Activated CD4-positive, alpha-beta T cell treated with anti-CD3 and anti-CD28 coated beads for 36 hours (primary cell): Measurements from ENCODE around the gene HLA-A. TPM values are rescaled to one million over a fixed set of nuclear protein-coding genes. Genes with fewer than 3 reads are reported as not detected.

ENCODE experiments used
- ATAC-seq: fragments of 200-7000 bp; cut with Tn5 transposase; one replicate; pipeline ENCODE4 v1.10.0; 2021; ENCODE audit warnings: mild to moderate bottlenecking, moderate library complexity
- CTCF ChIA-PET: fragments of 350-600 bp; sonication (Branson Sonifier 250); formaldehyde crosslinking; loops from one replicate; lab custom pipeline; 2021; ENCODE audit warnings: antibody characterized with exemption; lab: Charles Lee
- POLR2A ChIA-PET: fragments of 350-600 bp; sonication (Branson Sonifier 250); formaldehyde crosslinking; loops from one replicate; lab custom pipeline; 2021; ENCODE audit warnings: antibody characterized with exemption, inconsistent platforms; lab: Charles Lee
- DNase-seq: peaks from one replicate; pipeline ENCODE4 v3.0.0-alpha.2; 2020
- H3K27ac Mint-ChIP-seq: one replicate; pipeline ENCODE4 v1.8.0; 2021; ENCODE audit warnings: mixed read lengths
- H3K27me3 Mint-ChIP-seq: one replicate; pipeline ENCODE4 v1.8.0; 2021; ENCODE audit warnings: mixed read lengths
- H3K36me3 Mint-ChIP-seq: one replicate; pipeline ENCODE4 v1.8.0; 2021; ENCODE audit warnings: low read depth, mixed read lengths
- H3K4me1 Mint-ChIP-seq: one replicate; pipeline ENCODE4 v1.8.0; 2021; ENCODE audit warnings: mixed read lengths
- H3K4me3 Mint-ChIP-seq: one replicate; pipeline ENCODE4 v1.8.0; 2021; ENCODE audit warnings: mild to moderate bottlenecking, moderate library complexity, mixed read lengths
- H3K9me3 Mint-ChIP-seq: one replicate; pipeline ENCODE4 v1.8.0; 2021; ENCODE audit warnings: low read depth, mixed read lengths
- intact Hi-C, 2 experiments: fragments of 100-400 bp; cut with DNase I in 1 of 2; cut with micrococcal nuclease in 1 of 2; formaldehyde crosslinking; loops; one replicate each; pipeline versions ENCODE4 v1.14.2 to v1.15.1; 2022 to 2024; cut with DNase I, micrococcal nuclease
- total RNA-seq, 2 experiments: library from RNA; stranded (reverse); gene quantifications; one replicate each; pipeline ENCODE4 v1.2.3, GENCODE V29; 2021

Gene HLA-A
- total RNA-seq, 2 experiments from 2014 or later = 1,053 to 1,189 TPM

DNA sequence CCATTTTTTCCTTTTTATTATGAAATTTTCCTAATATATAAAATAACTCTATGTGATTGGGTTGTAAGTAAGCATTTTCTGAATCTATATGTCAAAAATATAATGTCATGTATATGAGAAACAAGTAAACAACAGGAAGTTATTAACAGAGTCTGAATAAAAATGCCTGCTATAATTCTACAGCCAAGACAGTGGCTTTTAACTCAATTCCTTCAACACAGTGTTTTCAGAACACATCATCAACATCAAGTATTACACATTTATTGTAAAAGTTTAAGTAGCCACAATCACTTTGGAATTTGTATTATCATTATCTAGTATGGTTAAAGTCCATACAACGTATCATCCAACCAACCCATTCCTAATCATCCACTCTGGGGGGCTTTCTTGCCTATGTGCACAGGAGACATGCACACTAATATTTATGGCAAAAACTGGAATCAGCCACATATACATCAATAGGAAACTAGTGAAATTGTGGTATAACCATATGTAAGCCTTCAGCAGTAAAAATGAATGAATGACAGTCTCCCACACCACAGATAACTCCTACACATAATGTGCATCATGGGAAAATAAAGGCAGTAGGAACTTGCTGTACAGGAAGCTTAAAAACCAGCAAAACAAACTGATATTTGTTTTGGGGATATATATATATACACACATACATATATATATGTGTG is 6.9 kb upstream of the HLA-A start:
- POLR2A ChIA-PET = no interaction called here
- no peaks in the 10 kb centered on the region for H3K27me3 Mint-ChIP-seq
- no peak overlapping the region for H3K4me3 Mint-ChIP-seq
- peaks cover 26% of the 10 kb centered on the region for H3K4me1 Mint-ChIP-seq
- CTCF ChIA-PET = interaction anchor here (0.6 kb wide), 1 partner anchor 31 kb away, joined by 3 read pairs; no protein-coding TSS in a partner anchor
- intact Hi-C loops = no loop called here
- DNase-seq (no peak), ATAC-seq (peak; percentile 57)
- no peaks in the 10 kb centered on the region for H3K9me3 Mint-ChIP-seq
- H3K36me3 Mint-ChIP-seq = peaks cover 7% of the 10 kb centered on the region
- H3K27ac Mint-ChIP-seq = peak overlapping the region; percentile 31

DNA sequence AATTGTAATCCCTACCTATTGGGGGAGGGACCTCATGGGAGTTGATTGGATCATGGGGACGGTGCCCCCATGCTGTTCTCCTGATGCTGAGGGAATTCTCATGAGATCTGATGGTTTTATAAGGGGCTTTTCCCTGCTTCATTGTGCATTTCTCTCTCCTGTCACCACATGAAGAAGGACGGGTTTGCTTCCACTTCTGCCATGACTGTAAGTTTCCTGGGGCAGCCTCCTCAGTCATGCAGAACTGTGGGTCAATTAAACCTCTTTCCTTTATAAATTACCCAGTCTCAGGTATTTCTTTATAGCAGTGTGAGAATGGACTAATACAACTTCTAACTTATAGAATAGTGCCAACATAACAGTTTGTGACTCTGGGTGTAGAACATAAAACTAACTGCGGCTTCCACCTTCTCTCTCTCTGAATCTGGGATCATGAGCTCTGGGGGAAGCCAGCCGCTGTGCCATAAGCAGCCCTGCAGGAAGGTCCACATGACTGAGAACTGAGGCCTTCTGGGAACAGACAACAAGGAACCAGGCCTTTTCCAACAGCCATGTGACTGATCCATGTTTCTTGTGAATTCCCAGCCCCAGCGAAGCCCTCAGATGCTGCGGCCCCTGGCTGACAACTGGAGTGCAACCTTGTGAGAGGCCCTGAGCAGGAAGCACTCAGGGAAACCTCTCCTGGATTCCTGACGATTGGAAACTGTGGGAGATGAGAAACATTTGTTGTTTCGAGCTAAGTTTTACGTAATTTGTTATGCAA is 3.4 kb upstream of the HLA-A start:
- ATAC-seq (no peak), DNase-seq (peak; percentile 63)
- ChIA-PET POLR2A (no interaction called here), CTCF (no interaction called here)
- no peak overlapping the region for H3K27ac Mint-ChIP-seq
- no peaks in the 10 kb centered on the region for H3K9me3 Mint-ChIP-seq
- peaks cover 20% of the 10 kb centered on the region for H3K36me3 Mint-ChIP-seq
- peaks cover 38% of the 10 kb centered on the region for H3K4me1 Mint-ChIP-seq
- no peak overlapping the region for H3K4me3 Mint-ChIP-seq
- H3K27me3 Mint-ChIP-seq = no peaks in the 10 kb centered on the region
- intact Hi-C loops = no loop called here

DNA sequence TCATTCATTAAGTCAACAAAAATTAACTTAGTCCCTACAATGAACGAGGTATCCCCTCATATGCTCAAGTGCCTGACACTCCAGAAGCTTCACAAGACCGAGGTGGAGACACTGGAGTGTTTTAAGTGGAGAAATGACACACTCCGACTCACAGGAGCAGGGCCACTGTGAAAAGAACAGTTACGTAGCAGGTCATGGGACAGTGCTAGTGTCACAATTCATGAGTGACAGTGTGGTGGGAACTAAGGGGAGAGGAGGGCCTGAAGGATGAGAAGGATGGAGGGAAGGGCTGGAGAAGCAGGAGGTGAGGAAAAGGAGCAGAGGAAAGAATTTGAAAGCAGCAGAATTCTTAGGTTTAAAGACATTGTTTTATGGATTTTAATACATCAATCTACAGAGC is 1.3 kb upstream of the HLA-A start:
- peaks cover 38% of the 10 kb centered on the region for H3K36me3 Mint-ChIP-seq
- ChIA-PET POLR2A (interaction anchor here (0.9 kb wide), 1 partner anchor 150 kb away, joined by 6 read pairs; no protein-coding TSS in a partner anchor), CTCF (interaction anchor here (1.4 kb wide), 1 partner anchor 24 kb away, joined by 3 read pairs; no protein-coding TSS in a partner anchor)
- DNase-seq (no peak), ATAC-seq (no peak)
- peaks cover 48% of the 10 kb centered on the region for H3K4me1 Mint-ChIP-seq
- H3K9me3 Mint-ChIP-seq = no peaks in the 10 kb centered on the region
- H3K4me3 Mint-ChIP-seq = peak overlapping the region; percentile 88
- intact Hi-C loops = loop anchor here in 1 of 2 experiments (5.0 kb wide), 4 partner anchors 219 to 1416 kb away; partner anchors contain the start of genes HLA-B, HLA-F and TRIM26
- peak overlapping the region; percentile 100 for H3K27ac Mint-ChIP-seq
- no peaks in the 10 kb centered on the region for H3K27me3 Mint-ChIP-seq

DNA sequence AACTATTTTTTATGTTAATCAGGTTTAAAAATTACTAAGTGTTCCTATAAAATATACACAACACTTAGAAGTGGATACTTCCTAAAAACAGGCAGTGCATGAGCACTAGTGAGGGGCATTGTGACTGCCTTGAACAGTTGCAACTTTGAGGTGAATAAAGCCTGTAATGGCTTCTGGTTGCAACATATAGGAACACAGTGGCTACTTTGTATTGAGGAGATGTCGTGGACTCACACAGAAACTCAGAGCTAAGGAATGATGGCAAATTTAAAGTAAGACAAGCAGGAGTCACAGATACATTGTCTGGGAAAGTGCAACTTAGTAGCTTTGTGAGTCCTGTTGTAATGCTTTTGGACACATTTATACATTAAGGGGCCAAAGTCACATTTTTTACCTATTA is 861 bp upstream of the HLA-A start:
- no peak for ATAC-seq

DNA sequence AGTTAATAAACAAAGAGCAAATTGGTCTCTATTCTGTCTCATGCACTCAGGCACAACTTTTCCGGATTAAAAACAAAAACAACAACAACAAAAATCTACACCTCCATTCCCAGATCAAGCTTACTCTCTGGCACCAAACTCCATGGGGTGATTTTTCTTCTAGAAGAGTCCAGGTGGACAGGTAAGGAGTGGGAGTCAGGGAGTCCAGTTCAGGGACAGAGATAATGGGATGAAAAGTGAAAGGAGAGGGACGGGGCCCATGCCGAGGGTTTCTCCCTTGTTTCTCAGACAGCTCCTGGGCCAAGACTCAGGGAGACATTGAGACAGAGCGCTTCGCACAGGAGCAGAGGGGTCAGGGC is 437 bp upstream of the HLA-A start:
- Mint-ChIP-seq H3K4me1 (peaks cover 55% of the 10 kb centered on the region), H3K27me3 (no peaks in the 10 kb centered on the region), H3K4me3 (peak overlapping the region; percentile 88), H3K27ac (peak overlapping the region; percentile 100), H3K9me3 (no peaks in the 10 kb centered on the region), H3K36me3 (peaks cover 47% of the 10 kb centered on the region)
- ChIA-PET CTCF (interaction anchor here (1.4 kb wide), 1 partner anchor 23 kb away, joined by 3 read pairs; no protein-coding TSS in a partner anchor), POLR2A (interaction anchor here (0.9 kb wide), 1 partner anchor 151 kb away, joined by 6 read pairs; no protein-coding TSS in a partner anchor)
- DNase-seq (no peak), ATAC-seq (no peak)
- intact Hi-C loops = loop anchor here (1.0 to 5.0 kb wide), 12 partner anchors 15 to 1415 kb away; partner anchors contain the start of genes HLA-B (in 1 of the 2), HLA-F (in 1 of the 2), PPP1R11 (in 1 of the 2) and TRIM26 (in 1 of the 2)

More for the DNA sequence above, 861 bp upstream of the HLA-A start:
- ChIA-PET CTCF (interaction anchor here (1.4 kb wide), 1 partner anchor 23 kb away, joined by 3 read pairs; no protein-coding TSS in a partner anchor), POLR2A (interaction anchor here (0.9 kb wide), 1 partner anchor 150 kb away, joined by 6 read pairs; no protein-coding TSS in a partner anchor)
- peaks cover 43% of the 10 kb centered on the region for H3K36me3 Mint-ChIP-seq
- peak overlapping the region; percentile 88 for H3K4me3 Mint-ChIP-seq
- no peaks in the 10 kb centered on the region for H3K27me3 Mint-ChIP-seq
- no peak for DNase-seq
- H3K9me3 Mint-ChIP-seq = no peaks in the 10 kb centered on the region
- intact Hi-C loops = loop anchor here in 1 of 2 experiments (5.0 kb wide), 4 partner anchors 219 to 1416 kb away; partner anchors contain the start of genes HLA-B, HLA-F and TRIM26
- H3K27ac Mint-ChIP-seq = peak overlapping the region; percentile 100
- H3K4me1 Mint-ChIP-seq = peaks cover 50% of the 10 kb centered on the region

DNA sequence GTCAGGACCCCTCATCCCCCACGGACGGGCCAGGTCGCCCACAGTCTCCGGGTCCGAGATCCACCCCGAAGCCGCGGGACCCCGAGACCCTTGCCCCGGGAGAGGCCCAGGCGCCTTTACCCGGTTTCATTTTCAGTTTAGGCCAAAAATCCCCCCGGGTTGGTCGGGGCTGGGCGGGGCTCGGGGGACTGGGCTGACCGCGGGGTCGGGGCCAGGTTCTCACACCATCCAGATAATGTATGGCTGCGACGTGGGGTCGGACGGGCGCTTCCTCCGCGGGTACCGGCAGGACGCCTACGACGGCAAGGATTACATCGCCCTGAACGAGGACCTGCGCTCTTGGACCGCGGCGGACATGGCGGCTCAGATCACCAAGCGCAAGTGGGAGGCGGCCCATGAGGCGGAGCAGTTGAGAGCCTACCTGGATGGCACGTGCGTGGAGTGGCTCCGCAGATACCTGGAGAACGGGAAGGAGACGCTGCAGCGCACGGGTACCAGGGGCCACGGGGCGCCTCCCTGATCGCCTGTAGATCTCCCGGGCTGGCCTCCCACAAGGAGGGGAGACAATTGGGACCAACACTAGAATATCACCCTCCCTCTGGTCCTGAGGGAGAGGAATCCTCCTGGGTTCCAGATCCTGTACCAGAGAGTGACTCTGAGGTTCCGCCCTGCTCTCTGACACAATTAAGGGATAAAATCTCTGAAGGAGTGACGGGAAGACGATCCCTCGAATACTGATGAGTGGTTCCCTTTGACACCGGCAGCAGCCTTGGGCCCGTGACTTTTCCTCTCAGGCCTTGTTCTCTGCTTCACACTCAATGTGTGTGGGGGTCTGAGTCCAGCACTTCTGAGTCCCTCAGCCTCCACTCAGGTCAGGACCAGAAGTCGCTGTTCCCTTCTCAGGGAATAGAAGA is 978 bp downstream of the HLA-A start:
- peaks cover 58% of the 10 kb centered on the region for H3K36me3 Mint-ChIP-seq
- ChIA-PET POLR2A (no interaction called here), CTCF (no interaction called here)
- H3K27ac Mint-ChIP-seq = peak overlapping the region; percentile 100
- no peaks in the 10 kb centered on the region for H3K9me3 Mint-ChIP-seq
- DNase-seq (peak; percentile 57), ATAC-seq (no peak)
- intact Hi-C loops = loop anchor here (2.0 to 5.0 kb wide), 6 partner anchors 55 to 1414 kb away; partner anchors contain the start of genes HLA-B (in 1 of the 2), HLA-F (in 1 of the 2), PPP1R11 (in 1 of the 2) and TRIM26 (in 1 of the 2)
- no peaks in the 10 kb centered on the region for H3K27me3 Mint-ChIP-seq
- peaks cover 59% of the 10 kb centered on the region for H3K4me1 Mint-ChIP-seq
- H3K4me3 Mint-ChIP-seq = peak overlapping the region; percentile 88

DNA sequence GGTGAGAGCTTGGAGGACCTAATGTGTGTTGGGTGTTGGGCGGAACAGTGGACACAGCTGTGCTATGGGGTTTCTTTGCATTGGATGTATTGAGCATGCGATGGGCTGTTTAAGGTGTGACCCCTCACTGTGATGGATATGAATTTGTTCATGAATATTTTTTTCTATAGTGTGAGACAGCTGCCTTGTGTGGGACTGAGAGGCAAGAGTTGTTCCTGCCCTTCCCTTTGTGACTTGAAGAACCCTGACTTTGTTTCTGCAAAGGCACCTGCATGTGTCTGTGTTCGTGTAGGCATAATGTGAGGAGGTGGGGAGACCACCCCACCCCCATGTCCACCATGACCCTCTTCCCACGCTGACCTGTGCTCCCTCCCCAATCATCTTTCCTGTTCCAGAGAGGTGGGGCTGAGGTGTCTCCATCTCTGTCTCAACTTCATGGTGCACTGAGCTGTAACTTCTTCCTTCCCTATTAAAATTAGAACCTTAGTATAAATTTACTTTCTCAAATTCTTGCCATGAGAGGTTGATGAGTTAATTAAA is 3.0 kb downstream of the HLA-A start:
- Mint-ChIP-seq H3K36me3 (peaks cover 70% of the 10 kb centered on the region), H3K9me3 (no peaks in the 10 kb centered on the region), H3K27me3 (no peaks in the 10 kb centered on the region), H3K4me1 (peaks cover 51% of the 10 kb centered on the region), H3K4me3 (peak overlapping the region; percentile 88), H3K27ac (peak overlapping the region; percentile 100)
- ChIA-PET POLR2A (interaction anchor here (0.7 to 1.6 kb wide), 2 partner anchors 19 to 58 kb away, joined by 3 to 5 read pairs; no protein-coding TSS in a partner anchor), CTCF (interaction anchor here (0.6 to 1.1 kb wide), 3 partner anchors 86 to 122 kb away, joined by 3 read pairs; partner anchors contain the start of gene PPP1R11)
- intact Hi-C loops = no loop called here
- ATAC-seq (no peak), DNase-seq (no peak)

DNA sequence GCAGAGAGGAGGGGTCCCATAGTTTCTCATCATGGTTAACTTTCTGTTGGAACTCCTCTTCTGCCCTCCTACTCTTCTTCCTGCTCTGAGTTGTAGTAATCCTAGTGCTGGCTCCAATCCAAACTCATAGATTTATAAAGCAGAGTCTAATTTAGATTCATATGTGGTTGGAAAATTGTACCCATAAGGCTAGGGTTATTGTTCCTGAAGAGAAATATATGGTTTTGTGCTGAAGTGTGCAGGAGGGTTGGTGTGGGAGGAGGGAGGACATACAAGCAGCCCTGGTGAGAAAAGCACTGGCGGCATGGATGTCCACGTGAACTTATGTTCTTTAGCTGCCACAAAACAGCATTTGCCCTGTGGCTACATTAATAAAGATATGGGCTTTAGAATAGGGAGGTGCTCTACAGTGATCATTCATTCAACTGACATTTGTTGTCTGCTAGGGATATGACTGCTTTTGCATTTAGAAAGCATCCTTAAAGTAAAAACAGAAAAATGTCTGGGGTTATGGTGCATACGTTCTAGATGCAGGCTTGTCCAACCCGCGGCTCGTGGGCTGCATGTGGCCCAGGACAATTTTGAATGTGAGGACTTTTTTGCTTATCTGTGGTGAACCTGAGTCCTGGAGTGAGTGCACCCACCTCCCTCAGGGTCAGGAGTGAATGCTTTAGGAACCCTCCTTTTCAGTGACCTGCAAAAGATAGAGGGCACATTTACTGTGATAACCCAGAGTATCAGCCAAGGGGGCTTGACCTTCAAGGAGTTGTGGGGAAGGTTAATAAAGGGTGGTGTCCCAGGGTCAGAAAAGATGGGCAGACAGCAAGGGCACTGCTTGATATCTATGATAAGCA is 4.1 kb downstream of the HLA-A start:
- peak overlapping the region; percentile 88 for H3K4me3 Mint-ChIP-seq
- H3K4me1 Mint-ChIP-seq = peaks cover 41% of the 10 kb centered on the region
- ATAC-seq (no peak), DNase-seq (no peak)
- no peaks in the 10 kb centered on the region for H3K9me3 Mint-ChIP-seq
- H3K27me3 Mint-ChIP-seq = no peaks in the 10 kb centered on the region
- ChIA-PET POLR2A (interaction anchor here (0.6 to 1.6 kb wide), 2 partner anchors 14 to 18 kb away, joined by 4 to 5 read pairs; no protein-coding TSS in a partner anchor), CTCF (interaction anchor here (0.6 to 0.7 kb wide), 2 partner anchors 87 to 120 kb away, joined by 3 read pairs; partner anchors contain the start of gene PPP1R11)
- peaks cover 70% of the 10 kb centered on the region for H3K36me3 Mint-ChIP-seq
- peak overlapping the region; percentile 100 for H3K27ac Mint-ChIP-seq
- intact Hi-C loops = no loop called here

DNA sequence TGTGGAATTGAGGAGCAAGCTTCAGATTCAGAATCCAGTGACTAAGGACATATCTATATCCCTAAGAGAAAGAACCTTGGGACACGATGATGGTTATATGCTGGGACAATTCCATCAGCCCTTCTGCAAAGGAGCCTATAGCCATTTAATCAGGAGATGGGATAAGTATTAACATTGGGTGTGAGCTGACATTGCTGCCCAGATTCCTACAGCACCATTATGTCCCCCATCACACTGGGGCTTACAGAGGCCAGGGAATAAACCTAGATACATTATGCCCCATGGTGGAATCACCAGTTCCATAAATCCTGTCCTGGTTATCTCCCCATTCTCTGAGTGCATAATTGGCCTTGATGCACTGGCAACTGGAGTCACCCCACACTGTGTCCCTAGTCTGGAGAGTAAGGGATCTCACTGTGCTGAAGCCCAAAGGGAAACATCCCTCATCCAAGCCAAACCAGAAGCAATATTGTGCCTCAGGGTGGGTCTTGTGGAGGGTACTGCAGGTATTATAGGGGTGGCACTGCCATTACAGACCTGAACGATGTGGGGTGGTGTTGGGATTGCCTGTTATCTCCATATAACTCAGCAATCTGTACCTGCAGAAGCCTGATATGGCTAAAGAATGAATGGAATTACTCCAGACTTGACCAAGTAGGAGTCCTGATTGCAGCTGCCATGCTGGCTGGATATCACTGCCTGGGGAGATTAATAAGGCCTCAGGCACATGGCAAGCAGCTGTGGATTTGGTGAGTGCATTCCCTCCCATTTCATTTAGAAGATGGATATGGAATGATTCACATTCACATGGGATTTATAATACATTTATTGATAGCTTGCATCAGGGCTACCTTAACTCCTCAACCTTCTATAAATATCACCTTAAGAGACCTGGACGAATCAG is 5.0 kb downstream of the HLA-A start:
- ATAC-seq (no peak), DNase-seq (no peak)
- ChIA-PET CTCF (interaction anchor here (1.6 kb wide), 1 partner anchor 17 kb away, joined by 4 read pairs; no protein-coding TSS in a partner anchor), POLR2A (interaction anchor here (0.6 to 2.3 kb wide), 4 partner anchors 13 to 55 kb away, joined by 3 to 14 read pairs (median 4); no protein-coding TSS in a partner anchor)
- H3K36me3 Mint-ChIP-seq = peaks cover 68% of the 10 kb centered on the region
- peaks cover 38% of the 10 kb centered on the region for H3K4me1 Mint-ChIP-seq
- no peaks in the 10 kb centered on the region for H3K9me3 Mint-ChIP-seq
- intact Hi-C loops = no loop called here
- H3K27me3 Mint-ChIP-seq = no peaks in the 10 kb centered on the region
- H3K4me3 Mint-ChIP-seq = no peak overlapping the region
- peak overlapping the region; percentile 12 for H3K27ac Mint-ChIP-seq
